Karpas-422 (cell line): Measurements from ENCODE around the gene MYL9. TPM values are rescaled to one million over a fixed set of nuclear protein-coding genes. Genes with fewer than 3 reads are reported as not detected.

Source experiments
- DNase-seq: peaks from one replicate; pipeline ENCODE4 v3.0.0-alpha.2; 2015
- H2AFZ ChIP-seq: fragments of 200-600 bp; sonication (generic); 2 replicates; pipeline ENCODE4 v1.6.1; 2014; ENCODE audit warnings: antibody characterized with exemption, low read length, mixed read lengths
- H3K27ac ChIP-seq: fragments of 200-600 bp; sonication (generic); 2 replicates; pipeline ENCODE4 v1.5.1; 2014; ENCODE audit warnings: mild to moderate bottlenecking, low read length, moderate library complexity
- H3K27me3 ChIP-seq: fragments of 200-600 bp; sonication (generic); 2 replicates; pipeline ENCODE4 v1.6.1; 2014; ENCODE audit warnings: low read length, mixed read lengths
- H3K36me3 ChIP-seq: fragments of 200-600 bp; sonication (generic); 2 replicates; pipeline ENCODE4 v1.6.1; 2014; ENCODE audit warnings: low read length, mixed read lengths; ENCODE audit not compliant: insufficient read depth
- H3K4me1 ChIP-seq: fragments of 200-600 bp; sonication (generic); 2 replicates; pipeline ENCODE4 v1.6.1; 2014; ENCODE audit warnings: mild to moderate bottlenecking, low read length, mixed read lengths
- H3K4me2 ChIP-seq: fragments of 200-600 bp; sonication (generic); 2 replicates; pipeline ENCODE4 v1.6.1; 2014; ENCODE audit warnings: low read length, low read depth, mild to moderate bottlenecking; ENCODE audit not compliant: poor library complexity, severe bottlenecking
- H3K4me3 ChIP-seq: fragments of 200-600 bp; sonication (generic); 2 replicates; pipeline ENCODE4 v1.5.1; 2014; ENCODE audit warnings: mild to moderate bottlenecking, antibody characterized with exemption, low read length, mixed read lengths
- H3K79me2 ChIP-seq: fragments of 200-600 bp; sonication (generic); 2 replicates; pipeline ENCODE4 v1.6.1; 2014; ENCODE audit warnings: mild to moderate bottlenecking, low read length, mixed read lengths
- H3K9ac ChIP-seq: fragments of 200-600 bp; sonication (generic); 2 replicates; pipeline ENCODE4 v1.6.0; 2014; ENCODE audit warnings: low read length
- H3K9me2 ChIP-seq: fragments of 200-600 bp; sonication (generic), shearing (Covaris generic); replicated peaks from 2 replicates; pipeline ENCODE4 v1.6.0; 2014; ENCODE audit warnings: mild to moderate bottlenecking, low read length, moderate library complexity; ENCODE audit not compliant: insufficient read depth
- H3K9me3 ChIP-seq: fragments of 300-700, 200-600 bp; sonication (generic); 2 replicates; pipeline ENCODE4 v1.6.1; 2014; ENCODE audit warnings: low read length, mixed read lengths
- H4K20me1 ChIP-seq: fragments of 200-600 bp; sonication (generic); 2 replicates; pipeline ENCODE4 v1.6.1; 2014; ENCODE audit warnings: mild to moderate bottlenecking, antibody characterized with exemption, low read length, low read depth; ENCODE audit not compliant: insufficient read depth
- total RNA-seq: library from RNA; depleted of rRNA; stranded (reverse); fragments of >200 nt; shearing (Covaris generic); gene quantifications from 2 replicates; pipeline ENCODE4 v1.2.3, GENCODE V29; 2014; ENCODE audit warnings: low replicate concordance

Gene MYL9
- total RNA-seq, 1 experiment from 2014 or later: not detected

GRCh38 chr20:36532388-36532787, 8.9 kb upstream of the MYL9 start:
- H3K4me3 ChIP-seq: no peak overlapping the region
- DNase-seq: no peak
- no peaks in the 10 kb centered on the region for H3K27me3 ChIP-seq
- H3K4me2 ChIP-seq: no peak overlapping the region
- H3K27ac ChIP-seq: no peak overlapping the region
- no peaks in the 10 kb centered on the region for H3K9me2 ChIP-seq
- peaks cover 3% of the 10 kb centered on the region; the same call in 1 of the 2 replicates for H3K4me1 ChIP-seq
- no peaks in the 10 kb centered on the region for H4K20me1 ChIP-seq
- no peak overlapping the region for H2AFZ ChIP-seq
- H3K79me2 ChIP-seq: peaks cover 14% of the 10 kb centered on the region
- no peak overlapping the region for H3K9ac ChIP-seq
- H3K9me3 ChIP-seq: no peaks in the 10 kb centered on the region
- no peaks in the 10 kb centered on the region for H3K36me3 ChIP-seq

DNA sequence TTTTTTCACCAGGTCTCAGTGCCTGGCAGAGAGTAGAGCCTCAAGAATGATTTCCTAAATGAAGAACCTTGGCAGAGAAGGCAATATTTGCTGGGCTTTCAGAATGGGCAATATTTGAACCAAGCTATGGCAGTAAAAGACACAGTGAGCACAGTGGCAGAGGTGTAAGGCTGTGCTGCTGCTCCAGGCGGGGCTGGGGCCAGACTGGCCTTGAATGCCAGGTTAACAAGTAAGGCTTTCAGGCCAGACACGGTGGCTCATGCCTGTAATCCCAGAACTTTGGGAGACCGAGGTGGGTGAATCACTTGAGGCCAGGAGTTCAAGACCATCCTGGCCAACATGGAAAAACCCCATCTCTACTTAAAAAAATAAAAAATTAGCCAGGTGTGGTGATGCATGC, 8.5 kb upstream of the MYL9 start:
- no peaks in the 10 kb centered on the region for H3K9me2 ChIP-seq
- no peaks in the 10 kb centered on the region for H3K9me3 ChIP-seq
- H3K9ac ChIP-seq: no peak overlapping the region
- no peaks in the 10 kb centered on the region for H3K36me3 ChIP-seq
- no peak overlapping the region for H3K4me2 ChIP-seq
- peaks cover 14% of the 10 kb centered on the region for H3K79me2 ChIP-seq
- DNase-seq: no peak
- no peaks in the 10 kb centered on the region for H4K20me1 ChIP-seq
- no peak overlapping the region for H3K4me3 ChIP-seq
- peaks cover 3% of the 10 kb centered on the region; the same call in 1 of the 2 replicates for H3K4me1 ChIP-seq
- H3K27me3 ChIP-seq: no peaks in the 10 kb centered on the region
- no peak overlapping the region for H2AFZ ChIP-seq
- no peak overlapping the region for H3K27ac ChIP-seq

- no peak overlapping the region for H2AFZ ChIP-seq
- no peak overlapping the region for H3K4me2 ChIP-seq
- no peak overlapping the region for H3K27ac ChIP-seq
- H3K4me1 ChIP-seq: peaks cover 3% of the 10 kb centered on the region; the same call in 1 of the 2 replicates
- peaks cover 9% of the 10 kb centered on the region for H3K79me2 ChIP-seq
- DNase-seq: no peak
- H3K9me3 ChIP-seq: no peaks in the 10 kb centered on the region
- H4K20me1 ChIP-seq: no peaks in the 10 kb centered on the region
- no peaks in the 10 kb centered on the region for H3K9me2 ChIP-seq
- no peak overlapping the region for H3K4me3 ChIP-seq
- no peaks in the 10 kb centered on the region for H3K36me3 ChIP-seq
- H3K9ac ChIP-seq: no peak overlapping the region
- H3K27me3 ChIP-seq: no peaks in the 10 kb centered on the region
Observed at GRCh38 chr20:36538026-36538722, 3.1 kb upstream of the MYL9 start.

GRCh38 chr20:36540551-36541211, 638 bp upstream of the MYL9 start:
- Histone ChIP-seq H3K36me3 (no peaks in the 10 kb centered on the region), H3K9ac (no peak overlapping the region), H3K9me2 (no peaks in the 10 kb centered on the region), H3K4me2 (no peak overlapping the region), H3K4me3 (no peak overlapping the region), H4K20me1 (no peaks in the 10 kb centered on the region), H3K4me1 (peaks cover 3% of the 10 kb centered on the region; the same call in 1 of the 2 replicates), H2AFZ (no peak overlapping the region), H3K9me3 (no peaks in the 10 kb centered on the region), H3K27me3 (no peaks in the 10 kb centered on the region), H3K79me2 (no peaks in the 10 kb centered on the region; the same call in 1 of the 2 replicates), H3K27ac (no peak overlapping the region)
- no peak for DNase-seq

GRCh38 chr20:36541768-36542488, 609 bp downstream of the MYL9 start:
- Histone ChIP-seq H3K4me3 (no peak overlapping the region), H3K4me1 (no peaks in the 10 kb centered on the region), H3K27ac (no peak overlapping the region), H3K36me3 (no peaks in the 10 kb centered on the region), H3K4me2 (no peak overlapping the region), H3K9ac (no peak overlapping the region), H4K20me1 (no peaks in the 10 kb centered on the region), H3K79me2 (no peaks in the 10 kb centered on the region; the same call in 1 of the 2 replicates), H3K9me2 (no peaks in the 10 kb centered on the region), H3K27me3 (no peaks in the 10 kb centered on the region), H2AFZ (no peak overlapping the region), H3K9me3 (no peaks in the 10 kb centered on the region)
- no peak for DNase-seq

DNA sequence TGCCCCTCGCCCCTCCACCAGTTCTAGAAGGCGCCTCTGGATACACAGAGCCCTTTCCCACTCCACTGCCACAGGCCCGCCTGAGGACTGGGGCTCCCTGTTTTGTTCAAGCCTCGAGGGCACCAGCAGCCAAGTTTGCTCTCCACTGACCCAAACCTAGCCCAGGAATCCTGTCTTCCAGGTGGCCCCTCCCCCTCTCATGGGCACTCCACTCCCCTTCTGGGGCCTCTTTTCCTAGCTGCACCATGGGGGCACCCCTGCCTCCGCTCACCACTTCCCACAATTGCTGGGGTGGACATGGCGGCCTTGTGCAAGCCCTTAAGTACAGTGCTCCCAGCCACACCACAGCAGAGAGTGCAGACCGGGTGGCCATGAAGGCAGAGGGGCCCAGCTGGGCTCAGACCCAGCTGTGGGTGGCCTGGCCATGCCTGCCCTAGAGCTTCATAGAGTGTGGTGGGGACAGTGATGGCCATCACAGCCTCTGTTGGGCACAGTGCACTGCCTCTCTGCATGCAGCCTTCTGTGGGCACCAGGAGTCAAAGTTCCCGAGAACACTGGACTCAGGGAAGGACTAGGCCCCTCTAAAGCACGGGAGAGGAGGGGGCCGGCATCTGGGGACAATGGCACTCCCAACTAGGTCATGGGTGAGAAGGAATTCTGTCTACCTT, 1.3 kb downstream of the MYL9 start:
- Histone ChIP-seq H3K79me2 (no peaks in the 10 kb centered on the region; the same call in 1 of the 2 replicates), H2AFZ (no peak overlapping the region), H3K4me2 (no peak overlapping the region), H3K36me3 (no peaks in the 10 kb centered on the region), H3K27ac (no peak overlapping the region), H3K9me3 (no peaks in the 10 kb centered on the region), H4K20me1 (no peaks in the 10 kb centered on the region), H3K4me1 (no peaks in the 10 kb centered on the region), H3K4me3 (no peak overlapping the region), H3K9me2 (no peaks in the 10 kb centered on the region), H3K27me3 (no peaks in the 10 kb centered on the region), H3K9ac (no peak overlapping the region)
- DNase-seq: no peak

GRCh38 chr20:36543184-36544133, 2.1 kb downstream of the MYL9 start:
- no peak overlapping the region for H3K4me2 ChIP-seq
- no peak overlapping the region for H3K4me3 ChIP-seq
- no peak overlapping the region for H2AFZ ChIP-seq
- no peaks in the 10 kb centered on the region for H3K27me3 ChIP-seq
- H3K9me2 ChIP-seq: no peaks in the 10 kb centered on the region
- DNase-seq: no peak
- H3K9me3 ChIP-seq: no peaks in the 10 kb centered on the region
- peaks cover 4% of the 10 kb centered on the region; the same call in 1 of the 2 replicates for H3K79me2 ChIP-seq
- H3K27ac ChIP-seq: no peak overlapping the region
- H4K20me1 ChIP-seq: no peaks in the 10 kb centered on the region
- H3K9ac ChIP-seq: no peak overlapping the region
- no peaks in the 10 kb centered on the region for H3K4me1 ChIP-seq
- H3K36me3 ChIP-seq: no peaks in the 10 kb centered on the region
